HG03378 (cell line): ENCODE results near the gene SOX8.

Experiments
- ATAC-seq: cut with Tn5 transposase; IDR thresholded peaks from one replicate; pipeline ENCODE4 v1.9.1; 2021; ENCODE audit warnings: mild to moderate bottlenecking, moderate library complexity; ENCODE audit not compliant: unreplicated experiment

SOX8 gene

DNA sequence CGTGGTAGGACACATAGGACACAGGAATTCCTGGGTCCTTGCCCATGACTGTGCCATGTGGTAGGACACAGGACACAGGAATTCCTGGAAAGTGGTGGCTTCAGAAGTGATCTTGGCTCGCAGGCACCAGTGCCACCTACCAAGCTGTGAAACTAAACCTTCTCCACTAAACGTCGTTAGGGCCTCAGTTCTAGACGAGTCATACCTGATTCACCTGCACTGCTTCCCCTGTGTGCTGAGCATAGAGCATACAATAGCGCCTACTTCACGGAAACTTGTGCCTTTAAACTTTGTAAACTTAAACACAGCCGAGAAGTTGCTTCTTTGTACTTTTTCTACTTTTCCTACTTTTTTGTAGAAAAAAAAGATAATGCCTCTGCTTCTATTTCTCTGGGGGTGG, 4.8 kb downstream of the SOX8 start:
- no peak for ATAC-seq

GRCh38 chr16:986925-987582, 5.5 kb downstream of the SOX8 start:
- no peak for ATAC-seq

GRCh38 chr16:987906-988305, 6.3 kb downstream of the SOX8 start:
- no peak for ATAC-seq

GRCh38 chr16:988471-989353, 7.1 kb downstream of the SOX8 start:
- ATAC-seq, result no peak

DNA sequence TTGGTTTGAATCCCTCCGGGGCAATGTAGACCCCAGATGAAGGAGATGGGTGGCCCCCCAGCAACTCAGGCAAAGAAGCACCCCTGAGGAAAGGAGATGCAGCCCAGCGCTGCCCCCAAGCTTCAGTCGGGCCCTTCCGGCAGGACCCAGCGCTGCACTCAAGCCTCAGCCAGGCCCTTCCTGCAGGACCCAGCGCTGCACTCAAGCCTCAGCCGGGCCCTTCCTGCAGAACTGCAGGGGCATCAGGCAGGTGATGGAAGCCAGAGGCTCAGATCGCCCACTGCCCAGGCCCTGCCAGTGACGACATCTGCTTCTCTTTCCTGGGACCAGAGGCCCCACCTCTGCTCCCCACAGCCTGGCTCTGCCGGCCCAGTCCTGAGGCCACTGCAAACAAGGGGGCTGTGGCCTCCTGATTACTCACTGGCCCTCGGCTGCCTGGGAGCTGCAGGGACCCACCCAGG, 7.8 kb downstream of the SOX8 start:
- ATAC-seq, result no peak

DNA sequence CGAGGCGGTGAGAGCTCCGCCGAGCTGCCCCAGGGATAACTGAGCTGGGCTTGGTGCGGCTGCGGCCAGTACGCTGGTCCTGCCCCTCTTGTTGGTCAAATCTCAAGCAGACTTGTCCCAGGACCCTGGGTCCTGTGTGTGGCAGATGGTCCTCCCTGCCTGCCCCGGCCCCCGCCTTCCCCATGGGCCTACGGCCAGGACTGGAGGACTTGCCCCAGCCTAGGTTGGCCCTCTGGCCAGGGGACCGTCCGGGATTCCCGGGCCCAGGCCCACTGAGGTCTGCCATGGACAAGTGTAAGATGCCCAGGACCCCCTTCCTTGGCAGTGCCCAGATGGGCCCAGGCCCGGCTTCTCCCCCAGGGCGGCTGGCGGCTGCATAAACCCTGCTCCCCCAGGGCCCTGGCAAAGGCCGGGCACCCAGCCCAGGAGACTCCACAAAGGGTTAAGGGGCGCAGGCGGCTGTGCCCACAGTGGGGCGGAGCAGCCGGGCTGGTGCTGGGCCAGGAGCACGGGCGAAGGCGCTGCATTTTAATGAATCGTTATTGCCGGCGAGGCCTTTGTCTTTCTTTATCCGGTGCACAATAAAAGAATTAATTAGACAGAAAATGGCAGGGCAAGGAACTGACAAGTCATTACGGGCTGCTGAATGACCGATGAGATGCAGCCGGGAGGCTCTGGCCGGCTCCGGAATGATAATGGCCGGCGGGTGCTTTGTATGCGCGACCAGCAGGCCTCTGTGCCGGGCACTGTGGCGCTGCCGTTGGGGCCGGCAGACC, 9.1 kb downstream of the SOX8 start:
- ATAC-seq, result no peak

DNA sequence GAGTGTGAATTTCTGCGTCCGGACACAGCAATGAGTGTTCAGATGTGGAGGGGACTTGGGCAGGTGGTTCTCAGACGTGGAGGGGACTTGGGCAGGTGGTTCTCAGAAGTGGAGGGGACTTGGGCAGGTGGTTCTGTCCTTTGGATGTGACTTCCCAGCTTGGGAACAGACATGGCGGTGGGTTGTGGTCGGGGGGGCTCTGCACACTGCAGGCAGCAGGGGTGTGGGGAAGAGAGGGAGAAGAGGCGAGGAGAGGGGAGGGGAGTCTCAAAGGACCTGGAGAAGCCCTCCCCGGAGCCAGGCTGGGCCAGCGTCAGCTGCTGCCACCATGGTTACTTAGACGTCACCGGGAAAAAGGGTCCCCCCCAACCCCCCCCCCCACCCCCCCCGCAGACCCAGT, 9.8 kb downstream of the SOX8 start:
- ATAC-seq, result no peak

DNA sequence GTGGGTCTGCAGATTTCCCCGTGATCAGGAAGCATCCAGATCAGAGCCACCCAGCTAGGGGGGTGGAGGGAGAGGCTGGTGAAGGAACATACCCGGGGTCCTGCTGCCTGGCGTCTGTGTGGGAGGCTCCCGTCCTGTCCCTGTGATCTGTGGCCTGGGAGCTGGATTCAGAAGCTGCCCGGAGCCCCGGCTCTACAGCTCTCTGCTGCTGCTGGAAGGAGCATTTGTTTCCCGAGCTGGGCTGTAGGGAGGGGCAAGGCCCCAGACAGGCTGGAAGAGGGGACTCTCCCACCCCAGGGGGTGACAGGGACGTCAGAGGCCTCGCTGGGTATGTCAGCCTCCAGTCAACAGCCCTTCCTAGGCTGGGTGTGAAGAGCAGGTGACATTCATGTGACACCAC, 10.2 kb downstream of the SOX8 start:
- no peak for ATAC-seq

DNA sequence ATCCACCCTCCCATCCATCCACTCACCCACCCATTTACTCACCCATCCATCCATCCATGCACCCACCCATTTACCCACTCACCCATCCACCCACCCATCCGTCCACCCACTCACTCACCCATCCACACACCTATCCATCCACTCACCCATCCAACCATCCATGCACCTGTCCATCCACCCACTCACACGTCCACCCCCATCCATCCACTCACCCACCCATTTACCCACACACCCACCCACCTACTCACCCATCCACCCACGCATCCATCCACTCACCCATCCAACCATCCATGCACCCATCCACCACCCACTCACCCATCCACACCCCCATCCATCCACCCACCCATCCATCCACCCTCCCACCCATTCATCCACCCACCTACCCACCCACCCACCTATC, 12.2 kb downstream of the SOX8 start:
- no peak for ATAC-seq

DNA sequence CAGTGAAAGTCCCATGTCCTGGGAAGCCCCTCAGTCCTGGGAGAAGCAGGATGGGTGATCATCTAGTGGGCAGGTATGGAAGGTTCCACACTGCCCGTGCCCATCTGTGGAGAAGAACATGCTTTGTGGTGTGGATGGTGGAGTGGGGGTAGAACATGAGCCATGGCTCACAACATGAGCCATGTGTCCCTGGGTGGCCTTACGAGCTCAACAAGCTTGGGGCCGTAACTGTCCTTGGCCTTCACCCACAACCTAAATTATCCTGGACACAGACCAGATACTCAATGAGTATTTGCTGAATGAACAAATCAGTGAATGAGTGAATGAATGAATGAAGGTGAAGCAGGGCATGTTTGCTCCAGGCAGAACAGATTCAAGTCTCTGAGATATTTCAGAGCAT, 13.5 kb downstream of the SOX8 start:
- no peak for ATAC-seq

DNA sequence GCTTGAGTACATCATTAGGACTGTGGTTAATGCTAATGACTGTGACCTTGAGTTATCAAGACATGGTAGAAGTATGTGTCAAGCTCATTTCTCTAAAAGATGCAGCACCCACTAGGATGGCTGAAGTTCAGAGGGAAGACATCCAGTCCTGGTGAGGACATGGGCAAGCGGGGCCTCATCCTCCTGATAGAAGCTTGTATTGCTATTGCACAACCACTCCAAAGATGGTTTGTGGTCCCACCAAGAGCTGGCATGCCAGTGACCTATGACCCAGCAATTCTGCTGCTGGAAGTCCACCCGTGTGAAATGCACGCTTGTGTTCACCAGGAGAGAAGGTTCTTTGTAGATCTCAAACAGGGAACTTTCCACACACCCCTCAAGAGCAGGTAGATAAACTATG, 14.2 kb downstream of the SOX8 start:
- ATAC-seq, result no peak

DNA sequence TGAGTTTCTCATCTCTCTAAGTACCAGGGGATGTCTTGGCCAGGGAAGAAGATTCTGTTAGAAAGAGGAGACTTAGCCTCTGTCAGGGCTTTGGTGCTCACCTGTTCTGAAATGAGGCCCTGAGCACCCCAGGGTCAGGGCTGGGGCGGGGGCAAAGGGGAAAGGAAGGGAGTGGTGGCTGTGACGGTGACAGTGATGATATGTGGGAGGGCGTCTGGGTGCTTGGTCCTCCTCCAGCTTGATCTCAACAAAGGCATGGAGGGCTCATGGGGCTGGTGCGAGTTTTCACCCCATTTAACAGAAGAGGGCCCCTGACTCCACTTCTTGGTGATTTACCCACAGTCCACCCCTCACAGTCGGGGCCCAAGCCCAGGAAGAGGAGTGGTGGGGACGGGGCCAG, 15.1 kb downstream of the SOX8 start:
- no peak for ATAC-seq

DNA sequence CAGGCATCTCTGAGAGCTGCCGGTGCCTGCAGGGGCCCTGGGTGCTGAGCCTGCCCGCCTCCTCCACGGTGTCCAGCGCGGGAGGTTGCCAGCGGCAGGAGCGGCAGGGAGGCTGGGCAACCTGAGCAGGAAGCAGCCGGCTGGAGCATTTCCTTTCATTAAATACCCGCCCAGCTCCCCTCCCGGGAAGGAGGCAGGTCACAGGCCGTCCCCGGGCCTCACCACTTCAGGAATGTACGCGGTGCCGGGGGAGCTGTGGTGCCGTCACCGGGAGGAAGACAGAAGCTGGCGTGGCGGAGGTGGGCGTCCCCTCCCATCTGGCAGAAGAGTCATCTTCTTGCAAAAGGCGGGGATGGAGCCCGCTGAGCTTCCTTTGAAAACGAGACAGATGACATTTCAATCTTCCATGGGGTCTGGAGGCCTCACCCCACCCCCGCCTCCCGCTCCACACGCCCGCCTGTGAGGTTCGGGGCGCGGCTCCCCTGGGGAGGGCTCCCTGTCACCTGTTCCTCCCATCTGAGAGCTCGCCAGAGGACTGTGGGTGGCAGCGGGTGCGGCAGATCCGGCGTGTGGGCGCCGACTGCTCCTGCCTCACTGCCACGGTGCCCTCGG, 16.0 kb downstream of the SOX8 start:
- ATAC-seq, result no peak

DNA sequence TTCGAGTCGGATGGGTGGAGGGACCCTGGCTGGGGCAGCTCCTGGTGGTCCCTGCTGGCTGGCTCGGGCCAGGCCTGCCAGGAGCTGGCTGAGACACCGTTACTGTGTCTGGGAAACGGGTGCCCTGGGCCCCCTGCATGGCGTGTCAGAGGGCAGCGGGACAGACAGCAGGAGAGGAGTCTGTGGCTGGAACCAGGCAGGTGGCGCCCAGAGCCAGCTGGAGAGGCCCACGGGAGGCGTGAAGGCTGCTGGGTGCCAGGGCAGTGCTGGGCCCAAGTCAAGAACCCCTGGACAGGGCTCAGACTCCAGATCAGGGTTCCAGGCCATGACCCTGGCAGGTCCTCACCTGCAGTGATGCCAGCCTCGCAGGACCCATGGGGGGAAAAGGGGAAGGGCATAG, 16.6 kb downstream of the SOX8 start:
- no peak for ATAC-seq

DNA sequence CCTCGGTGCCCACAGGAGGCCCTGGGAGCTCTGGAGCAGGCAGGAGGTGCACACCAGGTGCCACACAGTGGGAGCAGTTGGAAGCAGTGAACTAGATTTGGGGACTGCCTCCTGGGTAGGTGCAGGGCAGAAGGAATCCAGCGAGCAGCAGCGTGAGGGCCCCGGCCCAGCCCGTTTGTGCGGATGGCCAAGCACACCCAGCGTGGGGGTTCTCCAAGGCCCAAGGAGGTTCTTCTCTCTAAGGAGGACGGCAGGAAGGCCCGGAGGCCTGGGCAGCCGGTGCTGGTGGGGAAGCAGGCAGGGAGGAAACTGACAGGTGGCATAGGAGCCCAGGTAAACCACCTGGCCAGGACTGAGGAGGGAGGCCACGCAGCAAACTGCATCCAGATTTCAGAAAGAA, 17.0 kb downstream of the SOX8 start:
- no peak for ATAC-seq

DNA sequence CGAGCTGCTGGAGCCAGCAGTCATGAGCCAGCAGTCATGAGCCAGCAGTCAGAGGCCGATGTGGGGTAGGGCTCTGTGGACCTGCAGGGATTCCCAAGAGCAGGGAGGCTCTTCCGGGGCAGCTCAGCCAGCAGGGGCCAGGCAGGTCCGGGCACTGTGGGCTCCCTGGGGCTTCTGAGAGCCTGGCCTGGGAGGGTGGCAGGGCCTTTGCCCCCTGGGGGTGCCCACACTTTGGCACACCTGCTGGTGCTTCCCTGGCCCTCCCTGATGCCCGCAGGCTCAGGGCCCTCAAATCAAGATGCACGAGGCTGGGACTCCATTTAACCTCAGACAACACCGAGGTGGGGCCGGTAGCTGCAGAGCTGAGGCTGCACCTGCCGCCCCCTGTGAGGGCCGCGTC, 18.1 kb downstream of the SOX8 start:
- ATAC-seq, result no peak

- no peak for ATAC-seq
Observed at GRCh38 chr16:1000608-1001007, 19.0 kb downstream of the SOX8 start.

GRCh38 chr16:1001096-1001495, 19.5 kb downstream of the SOX8 start:
- no peak for ATAC-seq

DNA sequence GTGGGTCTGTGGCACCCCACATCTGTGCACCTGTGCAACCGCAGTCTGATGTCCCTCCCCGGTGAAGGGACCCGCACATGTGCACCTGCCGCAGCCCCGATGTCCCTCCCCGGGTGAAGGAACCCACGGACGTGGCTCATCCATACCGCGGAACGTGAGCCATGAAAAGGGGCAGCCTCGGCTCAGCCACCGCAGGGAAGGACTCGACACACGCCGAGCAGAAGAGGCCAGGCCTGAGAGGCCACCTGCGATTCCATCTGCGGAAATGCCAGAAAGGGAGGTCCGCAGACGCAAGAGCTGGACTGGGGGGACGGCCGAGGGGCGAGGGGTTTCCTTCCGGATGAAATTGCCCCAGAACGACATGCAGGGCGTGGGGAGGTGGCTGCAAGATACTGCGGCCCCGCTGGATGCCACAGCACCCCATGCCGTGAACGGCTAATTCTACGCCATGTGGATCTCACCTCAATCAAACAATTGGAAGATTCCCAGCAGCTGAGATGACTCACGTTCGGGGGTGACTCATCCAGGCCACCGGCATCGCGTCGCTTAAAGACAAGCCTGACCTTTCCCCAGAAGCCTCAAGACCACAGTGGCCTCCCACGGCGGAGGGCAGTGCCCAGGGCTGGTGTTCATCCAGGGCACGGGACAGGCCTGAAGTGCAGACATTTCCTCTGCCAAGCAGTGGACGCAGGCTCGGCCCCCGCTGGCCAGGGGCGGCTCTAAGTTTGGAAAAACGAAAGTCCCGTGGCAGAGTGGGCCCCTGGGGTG, 21.0 kb downstream of the SOX8 start:
- no peak for ATAC-seq
